Eye (tissue), 1 donor: Measurements from ENCODE around the gene WDR93.
A peak's percentile ranks its signal among the peaks of the same experiment; 100 is the strongest.

Experiments used
- DNase-seq: peaks from one replicate; pipeline ENCODE4 v3.0.0-alpha.2; 2015

WDR93 gene

DNA sequence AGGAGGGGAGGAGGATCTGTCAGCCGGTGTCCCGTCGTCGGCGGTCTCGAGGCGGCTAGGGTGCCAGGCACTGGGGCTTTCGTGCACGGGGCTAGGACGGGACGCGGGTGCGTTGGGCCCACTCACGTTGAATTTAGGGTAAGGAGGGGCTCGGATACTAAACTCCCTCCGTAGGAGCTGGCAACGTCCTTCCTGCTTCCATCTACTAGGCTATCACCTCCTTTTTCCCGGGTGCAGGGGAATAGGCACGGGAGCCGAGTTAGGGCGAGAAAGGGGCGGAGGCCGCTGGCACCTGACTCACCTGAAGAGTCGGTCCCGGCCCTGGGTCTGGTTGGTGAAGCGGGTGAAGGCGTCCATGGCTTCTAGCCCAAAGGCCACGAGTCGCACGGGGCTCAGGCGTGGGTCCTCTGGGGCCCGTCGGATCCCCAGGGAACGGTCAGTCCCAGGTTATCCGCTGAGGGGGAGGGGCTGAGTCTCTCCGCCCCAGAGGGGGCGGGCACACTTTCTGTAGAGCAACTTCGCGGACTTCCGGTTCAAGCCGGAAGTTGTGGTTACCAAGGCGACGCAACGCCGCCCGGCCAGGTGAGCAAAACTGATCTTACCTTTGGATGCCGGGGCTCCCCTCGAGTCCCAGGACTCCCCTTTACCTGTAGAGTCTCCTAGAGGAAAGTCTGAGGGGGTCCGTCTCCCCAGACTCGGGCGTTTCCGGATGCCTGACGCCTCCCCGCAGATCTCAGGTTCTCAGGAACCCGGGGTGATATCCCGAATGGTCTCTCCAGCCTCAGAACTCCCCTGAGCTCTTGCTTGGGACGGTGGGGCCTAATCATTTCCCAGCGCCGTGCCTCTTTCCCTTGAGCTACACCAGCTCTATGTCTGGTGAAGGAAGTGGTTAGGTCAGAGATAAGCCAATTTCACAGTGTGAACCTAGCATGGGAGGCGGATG, at the start of gene WDR93, which contains the start of gene PEX11A:
Gene WDR93 (plus strand): TSS at position 536 of the 943 bp plus-strand sequence. CDS start 10,936 bp downstream, outside the sequence.
Gene PEX11A (minus strand): TSS at position 479 of the 943 bp plus-strand sequence. CDS start 122 bp downstream, at position 357.
- peak; percentile 92 for DNase-seq

DNA sequence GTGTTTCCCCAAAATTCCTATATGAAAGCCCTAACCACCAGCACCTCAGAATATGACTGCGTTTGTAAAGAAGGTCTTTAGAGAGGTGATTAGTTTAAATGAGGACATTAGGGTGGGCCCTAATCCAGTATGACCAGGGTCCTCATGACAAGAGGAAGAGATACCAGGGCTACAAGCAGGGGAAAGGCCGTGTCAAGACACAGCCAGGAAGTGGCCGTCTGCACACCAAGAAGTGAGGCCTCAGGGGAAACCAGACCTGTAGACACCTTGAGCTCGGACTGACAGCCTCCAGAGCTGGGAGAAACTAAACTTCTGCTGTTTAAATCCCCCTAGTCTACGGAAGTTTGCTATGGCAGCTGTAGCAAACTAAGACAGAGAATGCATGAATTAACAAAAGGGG, 49.6 kb upstream of the WDR93 start:
- no peak for DNase-seq

DNA sequence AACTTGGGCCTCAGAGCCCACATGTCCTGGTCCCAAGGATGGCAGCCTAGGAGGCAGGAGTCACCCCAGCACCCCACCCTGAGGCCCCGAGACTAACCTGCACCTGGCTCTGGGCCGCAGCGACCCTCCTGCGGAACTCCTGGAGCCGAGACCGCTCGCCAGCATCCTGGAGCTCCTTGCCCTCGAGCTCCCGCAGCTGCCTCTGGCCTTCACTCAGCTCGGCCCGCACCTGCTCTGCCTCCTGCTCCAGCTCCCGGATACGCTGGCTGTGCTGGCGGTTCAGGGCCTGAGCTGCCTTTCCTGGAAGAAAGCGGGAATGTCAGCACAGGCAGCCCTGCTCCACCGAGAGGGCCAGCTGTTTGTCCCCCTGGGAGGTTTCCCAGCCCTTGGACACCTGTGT, 48.5 kb upstream of the WDR93 start:
- DNase-seq: no peak

- no peak for DNase-seq
Observed at GRCh38 chr15:89645680-89646079, 44.9 kb upstream of the WDR93 start.

DNA sequence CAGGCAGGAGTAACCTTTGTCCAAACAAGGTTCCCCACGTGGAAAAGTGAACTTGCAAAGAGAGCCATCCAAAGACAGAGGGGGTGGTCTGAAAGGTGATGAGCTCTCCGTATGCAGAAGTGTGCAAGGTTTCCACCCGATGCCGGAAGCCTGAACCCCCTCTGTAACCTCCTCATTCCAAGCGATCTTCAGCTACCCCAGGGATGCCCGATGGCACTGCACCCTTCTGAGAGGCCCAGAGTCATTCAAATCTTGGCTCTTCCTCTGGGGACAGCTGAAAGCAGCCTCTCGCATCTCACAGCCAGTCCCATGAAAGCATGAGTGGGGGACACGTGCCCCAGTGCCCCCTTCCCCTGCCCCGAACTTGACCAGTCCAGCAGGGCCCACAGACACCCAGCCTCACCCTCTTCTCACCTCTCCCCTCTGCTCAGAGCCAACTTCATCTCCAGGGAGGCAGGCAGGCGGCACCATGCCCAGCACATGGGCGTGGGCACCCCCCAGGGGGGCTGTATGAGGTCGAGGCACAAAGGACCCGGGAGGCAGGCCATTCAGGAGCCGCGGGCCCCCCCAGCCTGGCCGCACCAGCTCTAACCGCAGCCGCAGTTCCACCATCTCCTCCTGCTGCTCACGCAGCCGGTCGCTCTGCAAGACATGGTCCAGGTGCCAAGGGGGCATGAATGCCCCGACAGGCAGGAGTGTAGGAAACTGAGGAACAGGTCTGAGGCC, 44.0 kb upstream of the WDR93 start:
- no peak for DNase-seq

- DNase-seq: peak; percentile 82
Observed at GRCh38 chr15:89647191-89647851, 43.3 kb upstream of the WDR93 start.

DNA sequence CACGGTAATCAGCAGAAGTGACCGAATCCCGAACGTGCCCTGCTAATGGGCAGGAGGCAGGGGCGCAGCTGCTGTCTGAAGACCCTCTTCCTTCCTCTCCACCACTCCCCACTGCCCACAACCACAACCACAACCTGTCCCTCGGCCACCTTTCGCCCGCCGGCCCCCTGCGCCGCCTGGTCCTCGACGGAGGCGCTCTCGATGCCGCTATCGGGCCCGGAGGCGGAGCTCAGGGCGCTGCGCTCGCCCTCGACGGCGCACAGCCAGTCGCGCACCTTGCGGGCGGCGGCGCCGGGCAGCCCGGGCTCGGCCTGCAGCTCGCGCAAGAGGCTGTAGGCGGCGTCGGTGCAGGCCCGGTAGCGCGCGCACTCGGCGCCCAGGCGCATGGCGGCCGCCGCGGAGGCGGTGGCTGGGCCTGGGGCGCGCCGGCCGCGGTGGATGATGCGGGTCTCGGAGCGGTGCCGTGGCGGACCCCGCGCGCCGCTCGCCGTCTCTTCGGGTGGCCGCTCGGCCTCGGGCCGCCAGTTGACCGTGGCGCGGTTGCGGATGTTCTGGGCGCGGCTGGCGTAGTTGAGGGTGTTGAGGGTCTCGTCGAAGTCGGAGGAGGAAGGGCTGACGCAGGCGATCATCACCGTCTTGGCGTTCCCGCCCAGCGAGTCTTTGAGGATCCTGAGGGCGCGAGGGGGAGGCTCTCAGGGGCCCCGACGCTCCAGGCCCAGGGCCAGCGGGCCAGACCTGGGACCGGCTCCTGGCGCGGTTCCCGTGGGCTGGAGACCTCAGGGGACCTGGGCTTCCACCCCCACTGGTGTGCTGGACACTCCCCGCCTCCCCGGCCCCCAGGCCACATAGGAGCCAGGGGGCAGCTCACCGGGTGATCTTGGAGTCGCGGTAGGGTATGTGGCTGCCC, 42.3 kb upstream of the WDR93 start:
- no peak for DNase-seq

DNA sequence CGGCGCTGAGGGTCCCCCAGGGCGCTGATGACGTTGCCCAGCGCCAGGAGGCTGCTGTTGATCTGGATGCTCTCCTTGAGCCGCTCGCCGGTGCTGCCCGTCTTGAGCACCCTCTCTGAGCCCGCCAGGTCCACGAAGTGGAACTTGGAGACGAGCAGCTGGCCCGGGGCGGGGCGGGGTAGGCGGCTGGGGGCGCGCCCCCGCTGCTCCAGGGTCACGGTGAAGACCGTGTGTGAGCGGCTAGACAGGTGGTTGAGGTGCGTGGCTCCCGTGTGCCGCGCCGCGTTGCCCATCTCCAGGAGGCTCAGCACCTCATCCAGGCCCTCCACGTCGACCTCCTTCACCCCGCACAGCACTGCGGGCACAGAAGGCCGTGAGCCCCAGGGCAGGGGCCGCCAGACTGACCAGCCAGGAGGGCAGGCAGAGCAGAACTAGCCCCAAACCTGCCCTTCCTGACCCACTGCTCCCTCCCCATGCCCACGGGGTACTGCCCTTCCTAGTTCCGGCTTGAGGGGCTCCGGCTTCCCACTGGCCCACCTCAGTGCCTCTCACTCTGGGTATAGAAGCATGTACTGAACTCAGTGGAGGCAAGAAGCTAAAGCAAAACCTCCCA, 41.5 kb upstream of the WDR93 start:
- DNase-seq: no peak

- no peak for DNase-seq
Observed at GRCh38 chr15:89649716-89650115, 40.9 kb upstream of the WDR93 start.

GRCh38 chr15:89652131-89652530, 38.5 kb upstream of the WDR93 start:
- DNase-seq: no peak

- no peak for DNase-seq
Observed at GRCh38 chr15:89652666-89653065, 37.9 kb upstream of the WDR93 start.

DNA sequence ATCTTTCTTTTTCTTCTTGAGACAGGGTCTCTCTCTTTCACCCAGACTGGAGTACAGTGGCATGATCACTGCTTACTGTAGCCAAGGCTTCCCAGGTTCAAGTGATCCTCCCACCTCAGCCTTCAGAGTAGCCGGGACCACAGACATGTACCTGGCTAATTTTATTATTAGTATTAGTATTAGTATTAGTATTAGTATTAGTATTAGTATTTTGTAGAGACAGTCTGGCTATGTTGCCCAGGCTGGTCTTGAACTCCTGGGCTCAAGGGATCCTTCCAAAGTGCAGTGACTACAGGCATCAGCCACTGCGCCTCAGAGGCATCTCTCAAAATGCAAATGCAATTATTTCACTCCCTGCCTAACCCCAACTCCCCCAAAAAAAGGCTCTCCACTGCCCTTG, 37.0 kb upstream of the WDR93 start:
- DNase-seq: no peak

GRCh38 chr15:89654301-89654761, 36.3 kb upstream of the WDR93 start:
- no peak for DNase-seq

DNA sequence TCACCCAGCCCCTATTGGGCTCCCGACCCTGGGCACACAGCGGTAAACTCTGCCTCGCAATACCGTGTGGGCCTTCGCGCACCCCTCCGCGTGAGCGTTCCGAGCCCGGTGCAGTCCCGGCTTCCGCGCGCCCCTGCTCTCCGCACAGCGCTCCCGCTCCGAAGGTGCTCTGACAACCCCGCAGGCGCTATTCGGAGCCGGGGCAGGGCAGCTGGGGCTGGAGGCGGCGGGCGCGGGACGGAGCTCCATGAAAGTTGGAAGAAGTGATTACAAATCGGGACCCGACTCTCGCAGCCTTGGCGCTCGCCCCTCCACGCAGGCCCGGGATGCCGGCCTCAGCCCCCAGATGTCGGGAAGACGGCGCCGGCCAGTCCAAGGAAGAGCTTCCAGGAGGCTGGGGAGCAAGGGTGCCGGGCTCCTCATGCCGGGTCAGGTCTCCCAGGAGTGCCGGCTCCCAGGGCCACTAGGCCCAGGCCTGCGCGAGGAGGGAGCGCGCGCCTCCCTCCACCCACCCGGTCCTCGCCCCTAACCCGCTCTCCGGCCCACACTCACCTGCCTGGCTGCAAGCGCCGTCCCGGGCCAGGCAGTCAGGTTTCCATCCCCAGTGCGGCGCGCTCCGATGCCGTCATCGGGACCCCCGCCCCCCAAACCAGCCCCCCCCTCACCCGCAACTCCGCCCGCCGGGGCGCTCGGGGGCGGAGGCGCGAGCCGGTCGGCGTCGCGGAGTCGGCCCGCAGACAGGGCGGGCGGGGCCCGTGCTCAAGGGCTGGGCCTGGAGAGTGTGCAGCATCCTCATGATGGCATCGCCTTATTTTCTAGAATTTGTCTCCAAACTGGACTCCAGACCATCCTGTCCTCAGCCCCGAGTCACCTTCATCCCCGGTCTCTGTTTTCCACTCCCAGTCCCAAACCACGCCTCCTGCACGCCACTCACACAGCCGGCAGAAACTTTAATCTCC, 35.5 kb upstream of the WDR93 start, which contains the start of gene KIF7:
Gene KIF7 (minus strand): TSS at position 621 of the 959 bp plus-strand sequence. CDS start 2,537 bp downstream, outside the sequence.
- DNase-seq: peak; percentile 87

DNA sequence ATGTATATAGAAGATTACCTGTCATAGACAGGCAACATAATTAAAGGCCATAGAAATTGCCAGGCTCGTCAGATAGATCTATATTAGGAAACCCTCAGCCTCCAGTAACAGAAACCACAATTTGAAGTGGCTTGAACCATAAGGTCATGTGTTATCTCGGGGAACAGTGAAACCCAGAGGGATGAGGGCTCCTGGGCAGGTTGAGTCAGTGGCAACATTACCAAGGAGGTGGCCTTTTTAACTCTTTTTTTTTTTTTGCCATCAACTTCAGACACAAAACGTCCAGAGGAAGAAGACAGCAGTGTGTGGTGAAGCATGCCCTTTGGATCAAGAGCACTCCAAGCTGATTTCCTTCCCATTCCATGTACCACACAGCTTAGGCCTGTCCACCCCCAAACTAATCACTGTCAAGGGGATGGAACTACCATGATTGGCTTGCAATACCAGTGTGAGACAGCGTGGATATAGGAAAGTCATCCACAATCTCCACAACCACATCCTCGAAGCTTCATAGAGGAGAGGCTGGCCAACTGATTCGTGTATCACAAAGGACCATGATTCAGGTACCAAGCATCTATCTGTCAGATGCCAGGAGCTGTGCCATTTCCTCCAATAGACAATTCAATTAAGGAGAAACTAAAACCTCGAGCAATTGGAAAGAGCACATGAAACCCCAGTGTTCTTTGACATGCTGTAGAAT, 34.3 kb upstream of the WDR93 start:
- DNase-seq: no peak

- no peak for DNase-seq
Observed at GRCh38 chr15:89657686-89658200, 32.9 kb upstream of the WDR93 start.

DNA sequence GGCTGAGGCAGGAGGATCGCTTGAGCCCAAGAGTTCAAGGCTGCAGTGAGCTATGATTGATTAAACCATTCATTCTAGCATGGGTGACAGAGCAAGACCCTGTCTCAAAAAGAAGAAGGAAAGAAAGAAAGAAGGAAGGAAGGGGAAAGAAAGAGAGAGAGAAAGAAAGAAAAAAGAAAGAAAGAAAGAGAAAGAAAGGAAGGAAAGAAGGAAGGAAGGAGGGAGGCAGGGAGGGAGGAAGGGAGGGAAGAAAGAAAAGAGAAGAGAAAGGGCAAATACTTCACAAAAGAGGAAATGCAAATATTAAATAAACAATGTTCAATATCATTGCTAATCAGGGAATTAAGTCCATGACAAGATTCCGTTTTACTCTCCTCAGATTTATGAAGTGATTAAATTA, 31.3 kb upstream of the WDR93 start:
- DNase-seq: no peak

GRCh38 chr15:89660556-89660955, 30.1 kb upstream of the WDR93 start:
- no peak for DNase-seq
